Measurements from ENCODE around the gene PBX1. TPM values are rescaled to one million over a fixed set of nuclear protein-coding genes. Genes with fewer than 3 reads are reported as not detected.

Gene PBX1
- total and polyA plus RNA-seq, 3 experiments from 2014 or later: 0.05 to 0.16 (median 0.13) TPM

DNA sequence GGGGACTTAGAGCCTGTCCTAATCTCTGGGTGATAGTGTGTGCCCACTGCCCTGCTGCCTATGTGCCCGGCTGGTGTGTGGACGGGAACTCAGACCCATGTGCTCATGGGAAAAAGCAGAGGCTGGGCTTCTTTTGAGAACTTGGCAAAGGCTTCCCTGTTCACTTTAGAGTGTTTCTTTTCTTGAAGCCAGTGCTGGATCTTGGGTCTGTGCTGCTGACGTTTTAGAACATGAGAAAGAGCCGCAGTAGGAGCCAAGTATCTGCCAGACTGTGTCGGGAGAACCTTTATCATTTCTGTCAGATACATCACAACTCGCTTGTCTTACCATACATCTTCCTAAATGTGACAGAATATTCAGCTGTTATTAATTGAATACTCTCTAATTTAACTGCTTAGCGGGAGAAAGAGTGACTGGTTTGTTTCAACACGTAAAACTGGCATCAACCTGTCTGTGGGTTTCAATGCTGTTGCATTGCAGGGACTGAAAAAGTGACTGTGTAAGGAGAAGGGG lies 195.2 kb downstream of the PBX1 start:
- peaks cover 0 to 2% of the 10 kb centered on the region in 2 donors for H3K27me3 Mint-ChIP-seq

DNA sequence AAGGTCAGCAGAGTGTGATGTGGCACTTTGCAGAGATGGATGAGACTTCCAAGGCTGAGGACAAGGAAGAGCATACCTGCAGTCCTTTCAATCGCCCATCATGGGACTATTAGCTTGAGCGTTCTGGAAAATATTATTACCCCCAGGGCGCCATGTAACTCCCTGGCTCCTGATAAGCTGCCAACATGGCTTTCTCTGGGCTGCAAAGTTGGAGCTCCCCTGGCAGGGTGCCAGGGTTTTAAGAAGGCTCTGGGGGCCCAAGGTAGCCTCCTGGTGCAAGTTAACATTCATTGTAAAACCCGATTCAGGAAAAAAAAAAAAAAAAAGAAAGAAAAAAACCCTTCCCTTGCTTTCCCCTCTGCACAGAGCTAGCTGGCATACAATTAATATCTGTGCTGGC lies 196.7 kb downstream of the PBX1 start:
- CTCF ChIA-PET: no interaction called here
- Histone ChIP-seq H3K4me3 (ENCODE audit: low read length) (no peak overlapping the region), H3K27ac (ENCODE audit: low read depth, low read length) (no peak overlapping the region), H3K4me1 (ENCODE audit: insufficient read depth, low read length) (no peaks in the 10 kb centered on the region), H3K27me3 (ENCODE audit: insufficient read depth, low read length, poor library complexity, severe bottlenecking) (no peaks in the 10 kb centered on the region), H3K9me3 (ENCODE audit: low read length) (no peaks in the 10 kb centered on the region), H3K36me3 (ENCODE audit: insufficient read depth, low read length) (no peaks in the 10 kb centered on the region)
- Mint-ChIP-seq H3K9me3 (peaks cover 0 to 3% (median 3%) of the 10 kb centered on the region in 5 donors), H3K27me3 (peaks cover 0 to 2% of the 10 kb centered on the region in 2 donors), H3K36me3 (no peaks in the 10 kb centered on the region), H3K4me3 (no peak overlapping the region), H3K27ac (no peak overlapping the region), H3K4me1 (no peaks in the 10 kb centered on the region)
- DNase-seq: no peak
- POLR2A ChIA-PET: no interaction called here

More for the DNA sequence above, 195.2 kb downstream of the PBX1 start:
- H3K36me3 ChIP-seq (ENCODE audit: insufficient read depth, low read length): no peaks in the 10 kb centered on the region
- H3K9me3 ChIP-seq (ENCODE audit: low read length): no peaks in the 10 kb centered on the region
- no peak overlapping the region for H3K4me3 ChIP-seq (ENCODE audit: low read length)
- no peaks in the 10 kb centered on the region for H3K36me3 Mint-ChIP-seq
- ChIA-PET POLR2A (no interaction called here), CTCF (no interaction called here)
- peaks cover 0 to 6% (median 3%) of the 10 kb centered on the region in 5 donors for H3K9me3 Mint-ChIP-seq
- DNase-seq: no peak
- H3K27ac ChIP-seq (ENCODE audit: low read depth, low read length): no peak overlapping the region
- no peaks in the 10 kb centered on the region for H3K4me1 ChIP-seq (ENCODE audit: insufficient read depth, low read length)
- H3K27ac Mint-ChIP-seq: no peak overlapping the region
- H3K4me3 Mint-ChIP-seq: no peak overlapping the region
- H3K4me1 Mint-ChIP-seq: no peaks in the 10 kb centered on the region
- no peaks in the 10 kb centered on the region for H3K27me3 ChIP-seq (ENCODE audit: insufficient read depth, low read length, poor library complexity, severe bottlenecking)

DNA sequence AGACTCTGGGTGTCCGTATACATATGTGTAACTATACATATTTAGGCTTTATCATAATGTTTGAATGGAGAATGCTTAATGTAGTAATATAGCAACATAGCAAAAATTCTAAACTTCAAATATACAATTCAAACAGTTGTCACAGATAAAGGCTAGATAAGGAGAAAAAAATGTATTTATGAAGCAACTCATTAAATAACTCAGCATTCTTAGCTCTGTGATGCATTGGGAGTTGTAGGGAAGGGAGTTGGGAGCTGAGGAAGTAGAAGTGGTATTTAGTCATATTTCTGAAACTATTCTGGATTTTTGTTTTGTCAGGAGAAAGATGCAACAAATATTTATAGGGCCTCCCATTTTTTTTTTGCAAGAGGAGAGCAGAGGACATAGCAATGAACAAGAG lies 197.8 kb downstream of the PBX1 start:
- no peak for DNase-seq
- Histone ChIP-seq H3K9me3 (ENCODE audit: low read length) (no peaks in the 10 kb centered on the region), H3K4me3 (ENCODE audit: low read length) (no peak overlapping the region), H3K36me3 (ENCODE audit: insufficient read depth, low read length) (no peaks in the 10 kb centered on the region), H3K27ac (ENCODE audit: low read depth, low read length) (no peak overlapping the region), H3K4me1 (ENCODE audit: insufficient read depth, low read length) (no peaks in the 10 kb centered on the region), H3K27me3 (ENCODE audit: insufficient read depth, low read length, poor library complexity, severe bottlenecking) (no peaks in the 10 kb centered on the region)
- POLR2A ChIA-PET: no interaction called here
- CTCF ChIA-PET: no interaction called here
- no peak overlapping the region for H3K4me3 Mint-ChIP-seq
- no peaks in the 10 kb centered on the region for H3K36me3 Mint-ChIP-seq
- peaks cover 0 to 3% (median 3%) of the 10 kb centered on the region in 5 donors for H3K9me3 Mint-ChIP-seq
- H3K4me1 Mint-ChIP-seq: no peaks in the 10 kb centered on the region
- peaks cover 0 to 2% of the 10 kb centered on the region in 2 donors for H3K27me3 Mint-ChIP-seq
- no peak overlapping the region for H3K27ac Mint-ChIP-seq

DNA sequence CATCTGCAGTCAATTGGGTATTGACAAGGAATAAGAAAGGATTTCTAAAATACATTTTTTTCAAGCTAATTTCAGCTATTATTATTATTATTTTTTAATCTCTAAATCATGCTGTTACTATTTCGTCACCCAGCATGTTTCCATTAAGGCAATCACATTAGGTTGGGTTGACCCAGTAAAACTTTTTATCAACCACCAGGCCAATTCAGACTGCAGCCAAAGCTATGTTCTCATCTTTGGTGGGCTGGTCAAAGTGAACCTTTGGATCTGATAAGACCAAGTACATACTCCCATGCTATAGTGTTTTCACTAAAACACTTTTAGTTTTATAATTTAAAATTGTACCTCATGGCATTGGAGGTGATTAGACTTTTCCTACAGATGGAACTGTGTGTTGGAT lies 198.6 kb downstream of the PBX1 start:
- ChIA-PET CTCF (no interaction called here), POLR2A (no interaction called here)
- H3K27ac ChIP-seq (ENCODE audit: low read depth, low read length): no peak overlapping the region
- Mint-ChIP-seq H3K27ac (no peak overlapping the region), H3K4me3 (no peak overlapping the region), H3K4me1 (no peaks in the 10 kb centered on the region), H3K9me3 (peaks cover 0 to 8% (median 3%) of the 10 kb centered on the region in 5 donors), H3K36me3 (no peaks in the 10 kb centered on the region), H3K27me3 (peaks cover 0 to 2% of the 10 kb centered on the region in 2 donors)
- no peaks in the 10 kb centered on the region for H3K9me3 ChIP-seq (ENCODE audit: low read length)
- no peak for DNase-seq
- H3K4me1 ChIP-seq (ENCODE audit: insufficient read depth, low read length): no peaks in the 10 kb centered on the region
- no peak overlapping the region for H3K4me3 ChIP-seq (ENCODE audit: low read length)
- H3K27me3 ChIP-seq (ENCODE audit: insufficient read depth, low read length, poor library complexity, severe bottlenecking): no peaks in the 10 kb centered on the region
- H3K36me3 ChIP-seq (ENCODE audit: insufficient read depth, low read length): no peaks in the 10 kb centered on the region

DNA sequence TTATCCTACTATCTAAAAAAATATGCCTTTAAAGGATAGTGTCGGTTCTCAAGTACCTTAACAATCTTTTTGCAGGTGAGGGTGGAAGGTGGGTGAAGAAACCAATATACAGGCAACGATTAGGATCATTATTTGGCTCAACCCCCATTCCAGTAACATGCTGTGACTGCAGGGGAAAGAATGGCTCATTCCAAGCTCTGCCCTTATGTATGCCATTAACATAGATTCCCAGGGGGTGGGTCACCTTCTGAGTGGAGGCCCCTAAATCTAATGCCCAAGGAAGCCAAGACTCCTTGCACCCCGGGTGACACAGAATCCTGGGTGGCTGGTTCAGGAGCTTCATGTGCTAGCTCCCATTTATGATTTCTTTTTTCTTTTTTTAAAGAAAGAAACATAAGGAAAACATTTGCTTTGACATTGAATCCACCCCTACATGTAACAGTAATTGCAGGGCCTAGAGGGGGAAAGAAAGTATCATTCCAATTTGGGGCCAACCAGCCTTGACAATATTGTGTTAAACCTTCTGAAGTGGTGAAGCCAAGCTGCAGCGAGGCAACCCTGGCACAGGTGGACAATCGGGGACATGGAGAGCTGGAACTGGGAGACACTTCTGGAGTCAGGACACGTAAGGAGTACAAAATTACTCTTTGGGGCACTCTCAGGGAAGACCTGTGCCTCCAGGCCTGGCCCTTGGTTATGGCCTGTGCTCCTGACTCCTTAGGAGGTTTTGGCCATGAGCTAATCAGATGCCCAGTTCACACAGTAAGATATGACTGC lies 200.3 kb downstream of the PBX1 start:
- Histone ChIP-seq H3K4me3 (ENCODE audit: low read length) (no peak overlapping the region), H3K27me3 (ENCODE audit: insufficient read depth, low read length, poor library complexity, severe bottlenecking) (no peaks in the 10 kb centered on the region), H3K36me3 (ENCODE audit: insufficient read depth, low read length) (no peaks in the 10 kb centered on the region), H3K27ac (ENCODE audit: low read depth, low read length) (no peak overlapping the region), H3K9me3 (ENCODE audit: low read length) (no peaks in the 10 kb centered on the region), H3K4me1 (ENCODE audit: insufficient read depth, low read length) (no peaks in the 10 kb centered on the region)
- H3K4me1 Mint-ChIP-seq: no peaks in the 10 kb centered on the region
- DNase-seq: no peak
- CTCF ChIA-PET: interaction anchor here (1.9 kb wide), 1 partner anchor 10 kb away, joined by 6 read pairs; no protein-coding TSS in a partner anchor
- POLR2A ChIA-PET: no interaction called here
- no peak overlapping the region for H3K4me3 Mint-ChIP-seq
- H3K36me3 Mint-ChIP-seq: no peaks in the 10 kb centered on the region
- no peak overlapping the region for H3K27ac Mint-ChIP-seq
- H3K9me3 Mint-ChIP-seq: peaks cover 0 to 8% (median 2%) of the 10 kb centered on the region in 5 donors
- peaks cover 0 to 2% of the 10 kb centered on the region in 2 donors for H3K27me3 Mint-ChIP-seq

DNA sequence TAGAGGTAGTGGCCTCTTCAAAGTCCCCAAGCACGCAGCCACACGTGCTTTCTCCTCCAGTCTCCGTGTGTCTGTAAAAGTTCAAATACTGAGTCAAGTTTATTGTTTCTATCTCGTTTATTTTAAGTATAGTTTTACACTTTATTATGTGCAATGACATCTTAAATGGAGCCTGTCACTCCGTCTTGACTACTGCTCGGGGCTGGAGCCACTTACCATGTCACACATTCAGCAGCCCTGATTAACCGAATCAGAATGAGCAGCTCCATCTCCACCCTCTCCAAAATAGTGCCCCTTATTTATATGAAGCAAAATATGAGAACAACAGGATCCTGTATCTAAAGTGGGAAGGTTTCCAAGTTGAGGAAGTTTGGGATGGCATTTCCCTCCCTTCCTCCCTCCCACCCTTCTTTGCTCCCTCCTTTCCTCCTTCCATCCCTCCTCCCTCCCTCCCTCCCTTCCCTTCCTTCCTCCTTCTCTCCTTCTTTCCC lies 201.0 kb downstream of the PBX1 start:
- no peaks in the 10 kb centered on the region for H3K4me1 ChIP-seq (ENCODE audit: insufficient read depth, low read length)
- Mint-ChIP-seq H3K4me3 (no peak overlapping the region), H3K27me3 (peaks cover 0 to 2% of the 10 kb centered on the region in 2 donors), H3K4me1 (no peaks in the 10 kb centered on the region), H3K9me3 (peaks cover 0 to 8% (median 0%) of the 10 kb centered on the region in 5 donors), H3K27ac (no peak overlapping the region), H3K36me3 (no peaks in the 10 kb centered on the region)
- H3K27ac ChIP-seq (ENCODE audit: low read depth, low read length): no peak overlapping the region
- CTCF ChIA-PET: interaction anchor here (1.9 kb wide), 1 partner anchor 10 kb away, joined by 6 read pairs; no protein-coding TSS in a partner anchor
- H3K27me3 ChIP-seq (ENCODE audit: insufficient read depth, low read length, poor library complexity, severe bottlenecking): no peaks in the 10 kb centered on the region
- POLR2A ChIA-PET: no interaction called here
- no peaks in the 10 kb centered on the region for H3K9me3 ChIP-seq (ENCODE audit: low read length)
- no peak for DNase-seq
- no peak overlapping the region for H3K4me3 ChIP-seq (ENCODE audit: low read length)
- H3K36me3 ChIP-seq (ENCODE audit: insufficient read depth, low read length): no peaks in the 10 kb centered on the region

DNA sequence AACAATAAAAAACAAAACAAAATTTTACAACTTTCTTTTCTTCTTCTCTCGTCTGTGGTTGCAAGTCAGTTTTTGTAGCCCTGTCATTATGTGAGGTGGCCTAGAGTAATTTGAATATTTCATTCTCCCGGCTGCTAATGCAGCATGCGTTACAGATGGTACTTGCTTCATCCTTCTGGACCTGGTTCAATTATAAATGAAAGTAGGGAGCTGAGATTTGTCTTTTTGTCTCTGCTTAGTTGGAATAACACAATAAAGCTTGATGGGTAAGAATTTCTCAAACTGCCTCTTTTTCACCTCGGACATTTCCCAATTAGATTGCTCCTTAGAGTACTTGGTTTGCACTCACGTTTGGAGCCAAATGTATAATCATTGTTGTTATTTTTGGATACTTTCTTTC lies 201.6 kb downstream of the PBX1 start:
- ChIA-PET CTCF (no interaction called here), POLR2A (no interaction called here)
- no peaks in the 10 kb centered on the region for H3K27me3 Mint-ChIP-seq
- H3K27ac ChIP-seq (ENCODE audit: low read depth, low read length): no peak overlapping the region
- H3K27me3 ChIP-seq (ENCODE audit: insufficient read depth, low read length, poor library complexity, severe bottlenecking): no peaks in the 10 kb centered on the region
- H3K4me1 ChIP-seq (ENCODE audit: insufficient read depth, low read length): no peaks in the 10 kb centered on the region
- no peaks in the 10 kb centered on the region for H3K36me3 ChIP-seq (ENCODE audit: insufficient read depth, low read length)
- H3K27ac Mint-ChIP-seq: no peak overlapping the region
- H3K9me3 Mint-ChIP-seq: peaks cover 0 to 8% (median 0%) of the 10 kb centered on the region in 5 donors
- no peaks in the 10 kb centered on the region for H3K36me3 Mint-ChIP-seq
- H3K4me1 Mint-ChIP-seq: no peaks in the 10 kb centered on the region
- H3K9me3 ChIP-seq (ENCODE audit: low read length): no peaks in the 10 kb centered on the region
- no peak overlapping the region for H3K4me3 Mint-ChIP-seq
- no peak overlapping the region for H3K4me3 ChIP-seq (ENCODE audit: low read length)
- no peak for DNase-seq

DNA sequence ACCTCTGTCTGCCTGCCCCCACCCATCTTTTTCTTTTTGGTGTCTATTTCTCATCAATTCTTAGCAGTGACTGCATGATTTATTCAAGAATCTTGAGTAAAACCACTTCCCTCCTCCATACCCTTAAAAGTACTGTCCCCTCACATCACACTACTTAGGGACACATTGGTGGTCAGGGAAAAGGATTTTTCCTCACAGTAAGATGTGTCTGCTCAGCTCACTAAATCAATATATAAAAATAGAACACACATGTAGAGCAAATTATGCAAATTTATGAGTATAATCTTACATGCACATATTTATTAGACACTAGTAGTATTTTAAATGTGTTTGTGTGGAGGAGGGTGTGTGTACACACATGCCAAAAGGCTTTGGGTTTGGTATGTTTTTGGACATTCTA lies 202.0 kb downstream of the PBX1 start:
- POLR2A ChIA-PET: no interaction called here
- no peak overlapping the region for H3K27ac ChIP-seq (ENCODE audit: low read depth, low read length)
- H3K4me1 Mint-ChIP-seq: no peaks in the 10 kb centered on the region
- H3K9me3 Mint-ChIP-seq: peaks cover 0 to 8% (median 0%) of the 10 kb centered on the region in 5 donors
- CTCF ChIA-PET: no interaction called here
- H3K4me3 Mint-ChIP-seq: no peak overlapping the region
- no peak overlapping the region for H3K4me3 ChIP-seq (ENCODE audit: low read length)
- H3K27ac Mint-ChIP-seq: no peak overlapping the region
- no peak for DNase-seq
- no peaks in the 10 kb centered on the region for H3K27me3 ChIP-seq (ENCODE audit: insufficient read depth, low read length, poor library complexity, severe bottlenecking)
- H3K36me3 Mint-ChIP-seq: no peaks in the 10 kb centered on the region
- H3K27me3 Mint-ChIP-seq: no peaks in the 10 kb centered on the region
- H3K36me3 ChIP-seq (ENCODE audit: insufficient read depth, low read length): no peaks in the 10 kb centered on the region
- H3K9me3 ChIP-seq (ENCODE audit: low read length): no peaks in the 10 kb centered on the region
- no peaks in the 10 kb centered on the region for H3K4me1 ChIP-seq (ENCODE audit: insufficient read depth, low read length)

All from CD8-positive, alpha-beta memory T cell (primary cell).